ENCODE measurements around the gene NFKBIA.
"Not testable (repeated sequence)": the region's sequence is repeated elsewhere in the genome, so short reads cannot be mapped to it uniquely, and the experiment has no call there.

NFKBIA gene

DNA sequence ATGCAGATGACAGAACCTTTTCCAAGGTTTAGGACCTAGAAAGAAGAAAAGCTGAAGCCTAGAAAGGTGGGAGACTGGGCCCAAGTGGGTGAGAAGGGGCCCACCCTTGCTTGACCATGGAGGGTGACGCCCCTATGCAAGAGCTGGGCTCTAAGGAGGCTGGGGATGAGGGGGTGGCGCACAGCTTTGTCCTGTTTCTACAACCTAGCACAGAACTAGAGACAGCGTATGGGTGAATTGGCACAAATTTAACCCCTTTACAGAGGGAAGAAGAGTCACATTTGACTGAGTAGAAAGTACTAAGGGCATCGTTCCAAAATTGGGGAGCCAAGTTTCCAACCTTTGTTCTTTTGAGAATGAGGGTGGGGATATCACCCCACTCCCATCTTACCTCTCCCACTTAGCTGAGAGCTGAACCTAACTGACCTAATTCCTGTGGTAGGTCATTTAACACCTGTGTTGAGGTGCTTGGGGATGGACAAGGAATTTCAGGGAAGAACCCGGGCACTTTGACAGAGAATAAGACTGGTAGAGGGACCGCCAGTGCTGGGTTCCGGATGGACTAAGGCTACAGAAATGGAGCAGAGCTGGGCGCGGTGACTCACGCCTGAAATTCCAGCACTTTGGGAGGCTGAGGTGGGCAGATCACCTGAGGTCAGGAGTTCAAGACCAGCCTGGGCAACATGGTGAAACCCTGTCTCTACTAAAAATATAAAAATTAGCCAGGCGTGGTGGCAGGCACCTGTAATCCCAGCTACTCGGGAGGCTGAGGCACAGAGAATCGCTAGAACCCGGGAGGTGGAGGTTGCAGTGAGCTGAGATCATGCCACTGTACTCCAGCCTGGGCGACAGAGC, 5.2 kb downstream of the NFKBIA start:
- Histone ChIP-seq H3K9me3 (no peaks in the 10 kb centered on the region), H3K4me3 (no peak overlapping the region), H3K36me3 (peaks cover 53 to 56% (median 54%) of the 10 kb centered on the region in 3 donors), H3K27ac (peak overlapping the region; percentile 81 to 96), H3K4me1 (peaks cover 0 to 48% (median 31%) of the 10 kb centered on the region in 4 donors), H3K27me3 (no peaks in the 10 kb centered on the region)
- TF ChIP-seq, protein P1, sequence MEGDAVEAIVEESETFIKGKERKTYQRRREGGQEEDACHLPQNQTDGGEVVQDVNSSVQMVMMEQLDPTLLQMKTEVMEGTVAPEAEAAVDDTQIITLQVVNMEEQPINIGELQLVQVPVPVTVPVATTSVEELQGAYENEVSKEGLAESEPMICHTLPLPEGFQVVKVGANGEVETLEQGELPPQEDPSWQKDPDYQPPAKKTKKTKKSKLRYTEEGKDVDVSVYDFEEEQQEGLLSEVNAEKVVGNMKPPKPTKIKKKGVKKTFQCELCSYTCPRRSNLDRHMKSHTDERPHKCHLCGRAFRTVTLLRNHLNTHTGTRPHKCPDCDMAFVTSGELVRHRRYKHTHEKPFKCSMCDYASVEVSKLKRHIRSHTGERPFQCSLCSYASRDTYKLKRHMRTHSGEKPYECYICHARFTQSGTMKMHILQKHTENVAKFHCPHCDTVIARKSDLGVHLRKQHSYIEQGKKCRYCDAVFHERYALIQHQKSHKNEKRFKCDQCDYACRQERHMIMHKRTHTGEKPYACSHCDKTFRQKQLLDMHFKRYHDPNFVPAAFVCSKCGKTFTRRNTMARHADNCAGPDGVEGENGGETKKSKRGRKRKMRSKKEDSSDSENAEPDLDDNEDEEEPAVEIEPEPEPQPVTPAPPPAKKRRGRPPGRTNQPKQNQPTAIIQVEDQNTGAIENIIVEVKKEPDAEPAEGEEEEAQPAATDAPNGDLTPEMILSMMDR (IDR thresholded peaks at IDR 0.05), result no peak
- intact Hi-C loops (cut with DNase I; ENCODE audit: low total_unique reads), result no loop called here
- no peak for DNase-seq

DNA sequence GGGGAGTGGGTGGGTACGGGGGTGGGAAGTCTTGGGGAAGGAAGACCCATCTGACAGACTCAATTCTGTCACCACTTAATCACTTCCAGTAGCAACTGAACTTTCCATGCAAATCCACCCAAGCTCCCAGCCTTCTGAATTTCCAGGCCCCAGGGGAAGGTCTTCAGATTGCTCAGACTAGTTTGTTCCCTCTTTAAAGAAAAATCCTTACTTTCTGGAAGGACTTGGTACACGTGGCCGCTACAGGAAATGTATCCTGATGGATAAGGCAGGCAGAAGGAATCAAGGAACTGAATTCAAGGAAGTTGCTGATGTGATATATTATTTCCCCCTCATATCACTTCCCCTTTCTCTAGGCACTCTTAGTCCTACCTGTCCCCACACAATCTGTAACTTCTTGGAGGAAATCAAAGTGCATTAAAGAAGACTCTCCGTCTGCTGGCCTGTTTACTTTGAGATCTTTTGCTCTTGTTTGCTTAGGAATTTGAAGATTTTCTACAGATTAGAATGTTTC, 6.4 kb downstream of the NFKBIA start:
- Histone ChIP-seq H3K27me3 (no peaks in the 10 kb centered on the region), H3K36me3 (peaks cover 47 to 49% (median 48%) of the 10 kb centered on the region in 3 donors), H3K4me3 (no peak overlapping the region), H3K4me1 (peaks cover 0 to 48% (median 31%) of the 10 kb centered on the region in 4 donors), H3K27ac (peak overlapping the region; percentile 81 to 96), H3K9me3 (no peaks in the 10 kb centered on the region)
- peak in 1 of 2 donors; percentile 69 for DNase-seq
- intact Hi-C loops (cut with DNase I; ENCODE audit: low total_unique reads), result no loop called here
- TF ChIP-seq, protein P1 (IDR thresholded peaks at IDR 0.05), result no peak

DNA sequence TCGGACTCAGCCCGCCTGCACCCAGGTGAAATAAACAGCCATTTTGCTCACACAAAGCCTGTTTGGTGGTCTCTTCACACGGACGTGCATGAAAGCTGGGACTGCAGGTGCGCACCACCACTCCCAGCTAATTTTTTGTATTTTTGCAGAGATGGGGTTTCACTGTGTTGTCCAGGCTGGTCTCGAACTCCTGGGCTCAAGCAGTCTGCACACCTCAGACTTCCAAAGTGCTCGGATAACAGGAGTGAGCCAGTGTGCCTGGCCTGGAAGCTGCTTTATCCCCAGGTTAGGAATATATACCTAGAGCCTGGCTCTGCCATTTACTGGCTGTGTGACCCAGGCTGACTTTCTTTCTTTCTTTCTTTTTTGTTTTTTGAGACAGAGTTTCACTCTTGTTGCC, 7.9 kb downstream of the NFKBIA start:
- H3K27me3 ChIP-seq; H3K4me3 ChIP-seq; DNase-seq; intact Hi-C loops (cut with DNase I; ENCODE audit: low total_unique reads); H3K9me3 ChIP-seq: not testable (repeated sequence)
- Histone ChIP-seq H3K4me1 (peaks cover 0 to 45% (median 31%) of the 10 kb centered on the region in 4 donors), H3K27ac (peak overlapping the region in 1 of 2 donors; percentile 81), H3K36me3 (peaks cover 32 to 34% (median 33%) of the 10 kb centered on the region in 3 donors)

DNA sequence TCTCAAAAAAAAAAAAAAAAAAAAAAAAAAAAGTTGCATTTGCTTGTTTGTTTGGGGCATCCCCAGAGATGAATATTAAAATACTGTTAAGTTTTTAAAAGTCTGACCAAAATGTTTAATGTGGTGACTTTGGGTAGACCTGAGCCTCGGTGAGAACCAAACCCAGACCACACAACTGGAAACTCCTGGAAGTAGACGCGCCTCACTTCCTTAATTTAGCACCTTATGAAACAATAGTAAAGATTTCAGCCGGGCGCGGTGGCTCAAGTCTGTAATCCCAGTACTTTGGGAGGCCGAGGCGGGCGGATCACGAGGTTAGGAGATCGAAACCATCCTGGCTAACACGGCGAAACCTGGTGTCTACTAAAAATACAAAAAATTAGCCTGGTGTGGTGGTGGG, 9.3 kb downstream of the NFKBIA start:
- H3K36me3 ChIP-seq, result peaks cover 19 to 21% (median 19%) of the 10 kb centered on the region in 3 donors
- no peak overlapping the region for H3K4me3 ChIP-seq
- intact Hi-C loops (cut with DNase I; ENCODE audit: low total_unique reads), result no loop called here
- peaks cover 0 to 40% (median 20%) of the 10 kb centered on the region in 4 donors for H3K4me1 ChIP-seq
- TF ChIP-seq, protein P1 (IDR thresholded peaks at IDR 0.05), result no peak
- no peaks in the 10 kb centered on the region for H3K27me3 ChIP-seq
- H3K27ac ChIP-seq, result no peak overlapping the region
- no peaks in the 10 kb centered on the region for H3K9me3 ChIP-seq
- DNase-seq, result no peak

DNA sequence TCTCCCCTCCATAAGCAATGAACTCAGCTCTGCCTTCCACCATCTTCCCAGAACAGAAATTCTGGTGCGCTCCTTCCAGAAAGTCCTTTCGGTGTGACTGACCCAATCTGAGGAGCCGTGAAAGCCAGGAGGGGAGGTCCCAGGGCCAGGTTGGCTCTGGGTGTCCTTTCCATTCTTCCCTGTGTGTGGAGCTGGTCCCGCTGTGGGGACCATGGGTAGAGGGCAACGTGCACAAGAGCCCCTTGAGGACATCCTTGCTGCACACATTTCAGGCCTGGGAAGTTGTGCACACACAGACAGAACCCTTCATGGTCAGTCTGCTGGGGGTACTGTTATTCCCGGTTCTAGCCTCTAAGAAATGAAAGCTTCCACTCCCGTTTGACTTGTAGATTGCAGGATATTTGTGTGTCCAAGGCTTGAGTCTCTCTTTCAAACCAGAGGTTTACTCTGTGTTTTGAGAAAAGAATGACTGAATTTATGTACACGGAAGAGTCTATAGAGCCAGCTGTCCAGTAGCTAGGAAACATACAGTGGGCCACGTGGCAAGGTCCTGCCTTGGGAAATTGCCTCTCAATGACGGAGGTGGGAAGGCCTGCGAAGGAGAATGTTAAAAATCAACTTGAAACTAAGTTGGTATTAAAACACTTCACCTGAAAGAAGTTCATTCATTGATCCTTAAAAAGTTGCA, 10.1 kb downstream of the NFKBIA start:
- Histone ChIP-seq H3K27ac (no peak overlapping the region), H3K4me1 (peaks cover 0 to 32% (median 17%) of the 10 kb centered on the region in 4 donors), H3K27me3 (no peaks in the 10 kb centered on the region), H3K36me3 (peaks cover 11 to 13% (median 13%) of the 10 kb centered on the region in 3 donors), H3K4me3 (no peak overlapping the region), H3K9me3 (no peaks in the 10 kb centered on the region)
- TF ChIP-seq, protein P1 (IDR thresholded peaks at IDR 0.05), result no peak
- DNase-seq, result no peak
- intact Hi-C loops (cut with DNase I; ENCODE audit: low total_unique reads), result no loop called here

All from tibial artery (tissue), 4 donors.